ENCODE data around the gene PGM2L1.

PGM2L1 gene

GRCh38 chr11:74398244-74399159 lies at the start of gene PGM2L1:
Gene PGM2L1, minus strand, starts transcription at chr11:74398433. Its CDS starts 272 bp downstream, at chr11:74398161.
- no CpG with 5 or more reads among the region's 71 CpGs for WGBS (ENCODE audit: insufficient coverage, insufficient read length)
- H3K27ac ChIP-seq (ENCODE audit: low read length): no peak within 1 kb of the TSS
- H3K27me3 ChIP-seq (ENCODE audit: control insufficient read depth, insufficient read depth, low read length): no peaks in the 10 kb centered on the region
- DNase-seq (ENCODE audit: low read depth, low spot score): peak; percentile 85
- peak within 1 kb of the TSS; percentile 80 for H3K4me3 ChIP-seq (ENCODE audit: low read length)
- no peaks in the 10 kb centered on the region for H3K4me1 ChIP-seq (ENCODE audit: control insufficient read depth, insufficient read depth, low read length)
- no peaks in the 10 kb centered on the region for H3K36me3 ChIP-seq (ENCODE audit: control insufficient read depth, insufficient read depth, low read length)
- no peaks in the 10 kb centered on the region for H3K9me3 ChIP-seq (ENCODE audit: control insufficient read depth, insufficient read depth, low read length)

GRCh38 chr11:74447720-74448119 lies 49.5 kb upstream of the PGM2L1 start:
- Histone ChIP-seq H3K27ac (ENCODE audit: low read length) (no peak overlapping the region), H3K36me3 (ENCODE audit: control insufficient read depth, insufficient read depth, low read length) (no peaks in the 10 kb centered on the region), H3K9me3 (ENCODE audit: control insufficient read depth, insufficient read depth, low read length) (no peaks in the 10 kb centered on the region), H3K4me3 (ENCODE audit: low read length) (no peak overlapping the region), H3K4me1 (ENCODE audit: control insufficient read depth, insufficient read depth, low read length) (peaks cover 1% of the 10 kb centered on the region; the same call in 1 of the 2 replicates), H3K27me3 (ENCODE audit: control insufficient read depth, insufficient read depth, low read length) (no peaks in the 10 kb centered on the region)
- no peak for DNase-seq (ENCODE audit: low read depth, low spot score)

GRCh38 chr11:74446532-74446938 lies 48.3 kb upstream of the PGM2L1 start:
- Histone ChIP-seq H3K4me3 (ENCODE audit: low read length) (no peak overlapping the region), H3K27me3 (ENCODE audit: control insufficient read depth, insufficient read depth, low read length) (no peaks in the 10 kb centered on the region), H3K9me3 (ENCODE audit: control insufficient read depth, insufficient read depth, low read length) (no peaks in the 10 kb centered on the region), H3K27ac (ENCODE audit: low read length) (no peak overlapping the region), H3K4me1 (ENCODE audit: control insufficient read depth, insufficient read depth, low read length) (peaks cover 1% of the 10 kb centered on the region; the same call in 1 of the 2 replicates), H3K36me3 (ENCODE audit: control insufficient read depth, insufficient read depth, low read length) (no peaks in the 10 kb centered on the region)
- no peak for DNase-seq (ENCODE audit: low read depth, low spot score)
- no CpG with 5 or more reads among the region's 1 CpG for WGBS (ENCODE audit: insufficient coverage, insufficient read length)

GRCh38 chr11:74444173-74444826 lies 46.1 kb upstream of the PGM2L1 start:
- Histone ChIP-seq H3K4me3 (ENCODE audit: low read length) (no peak overlapping the region), H3K27me3 (ENCODE audit: control insufficient read depth, insufficient read depth, low read length) (no peaks in the 10 kb centered on the region), H3K4me1 (ENCODE audit: control insufficient read depth, insufficient read depth, low read length) (peaks cover 1% of the 10 kb centered on the region; the same call in 1 of the 2 replicates), H3K9me3 (ENCODE audit: control insufficient read depth, insufficient read depth, low read length) (no peaks in the 10 kb centered on the region), H3K36me3 (ENCODE audit: control insufficient read depth, insufficient read depth, low read length) (no peaks in the 10 kb centered on the region), H3K27ac (ENCODE audit: low read length) (no peak overlapping the region)
- no peak for DNase-seq (ENCODE audit: low read depth, low spot score)
- WGBS (ENCODE audit: insufficient coverage, insufficient read length): no CpG with 5 or more reads among the region's 9 CpGs

GRCh38 chr11:74443071-74443864 lies 45.0 kb upstream of the PGM2L1 start:
- no peak overlapping the region for H3K4me3 ChIP-seq (ENCODE audit: low read length)
- DNase-seq (ENCODE audit: low read depth, low spot score): no peak
- H3K9me3 ChIP-seq (ENCODE audit: control insufficient read depth, insufficient read depth, low read length): no peaks in the 10 kb centered on the region
- H3K4me1 ChIP-seq (ENCODE audit: control insufficient read depth, insufficient read depth, low read length): peaks cover 1% of the 10 kb centered on the region; the same call in 1 of the 2 replicates
- WGBS (ENCODE audit: insufficient coverage, insufficient read length): no CpG with 5 or more reads among the region's 8 CpGs
- H3K27me3 ChIP-seq (ENCODE audit: control insufficient read depth, insufficient read depth, low read length): no peaks in the 10 kb centered on the region
- no peaks in the 10 kb centered on the region for H3K36me3 ChIP-seq (ENCODE audit: control insufficient read depth, insufficient read depth, low read length)
- no peak overlapping the region for H3K27ac ChIP-seq (ENCODE audit: low read length)

- H3K27ac ChIP-seq (ENCODE audit: low read length): no peak overlapping the region
- H3K27me3 ChIP-seq (ENCODE audit: control insufficient read depth, insufficient read depth, low read length): no peaks in the 10 kb centered on the region
- H3K4me1 ChIP-seq (ENCODE audit: control insufficient read depth, insufficient read depth, low read length): peaks cover 1% of the 10 kb centered on the region; the same call in 1 of the 2 replicates
- no peaks in the 10 kb centered on the region for H3K9me3 ChIP-seq (ENCODE audit: control insufficient read depth, insufficient read depth, low read length)
- WGBS (ENCODE audit: insufficient coverage, insufficient read length): no CpG with 5 or more reads among the region's 3 CpGs
- H3K4me3 ChIP-seq (ENCODE audit: low read length): no peak overlapping the region
- H3K36me3 ChIP-seq (ENCODE audit: control insufficient read depth, insufficient read depth, low read length): no peaks in the 10 kb centered on the region
- no peak for DNase-seq (ENCODE audit: low read depth, low spot score)
Measured at GRCh38 chr11:74442636-74443035, 44.4 kb upstream of the PGM2L1 start.

GRCh38 chr11:74438681-74439080 lies 40.4 kb upstream of the PGM2L1 start:
- H3K4me3 ChIP-seq (ENCODE audit: low read length): no peak overlapping the region
- H3K27me3 ChIP-seq (ENCODE audit: control insufficient read depth, insufficient read depth, low read length): no peaks in the 10 kb centered on the region
- H3K27ac ChIP-seq (ENCODE audit: low read length): no peak overlapping the region
- no peak for DNase-seq (ENCODE audit: low read depth, low spot score)
- 0 out of 2 replicates have a peak, but pooled peaks cover 1% of the 10 kb centered on the region for H3K4me1 ChIP-seq (ENCODE audit: control insufficient read depth, insufficient read depth, low read length)
- no peaks in the 10 kb centered on the region for H3K9me3 ChIP-seq (ENCODE audit: control insufficient read depth, insufficient read depth, low read length)
- no peaks in the 10 kb centered on the region for H3K36me3 ChIP-seq (ENCODE audit: control insufficient read depth, insufficient read depth, low read length)
- WGBS (ENCODE audit: insufficient coverage, insufficient read length): no CpG with 5 or more reads among the region's 1 CpG

- H3K4me1 ChIP-seq (ENCODE audit: control insufficient read depth, insufficient read depth, low read length): no peaks in the 10 kb centered on the region
- no peaks in the 10 kb centered on the region for H3K9me3 ChIP-seq (ENCODE audit: control insufficient read depth, insufficient read depth, low read length)
- no peaks in the 10 kb centered on the region for H3K36me3 ChIP-seq (ENCODE audit: control insufficient read depth, insufficient read depth, low read length)
- no peaks in the 10 kb centered on the region for H3K27me3 ChIP-seq (ENCODE audit: control insufficient read depth, insufficient read depth, low read length)
- WGBS (ENCODE audit: insufficient coverage, insufficient read length): no CpG with 5 or more reads among the region's 1 CpG
- no peak for DNase-seq (ENCODE audit: low read depth, low spot score)
- no peak overlapping the region for H3K27ac ChIP-seq (ENCODE audit: low read length)
- no peak overlapping the region for H3K4me3 ChIP-seq (ENCODE audit: low read length)
Measured at GRCh38 chr11:74437441-74438042, 39.3 kb upstream of the PGM2L1 start.

GRCh38 chr11:74434528-74434927 lies 36.3 kb upstream of the PGM2L1 start:
- H3K27ac ChIP-seq (ENCODE audit: low read length): no peak overlapping the region
- no peaks in the 10 kb centered on the region for H3K4me1 ChIP-seq (ENCODE audit: control insufficient read depth, insufficient read depth, low read length)
- no peaks in the 10 kb centered on the region for H3K27me3 ChIP-seq (ENCODE audit: control insufficient read depth, insufficient read depth, low read length)
- no peak overlapping the region for H3K4me3 ChIP-seq (ENCODE audit: low read length)
- no CpG with 5 or more reads among the region's 7 CpGs for WGBS (ENCODE audit: insufficient coverage, insufficient read length)
- no peaks in the 10 kb centered on the region for H3K36me3 ChIP-seq (ENCODE audit: control insufficient read depth, insufficient read depth, low read length)
- DNase-seq (ENCODE audit: low read depth, low spot score): no peak
- H3K9me3 ChIP-seq (ENCODE audit: control insufficient read depth, insufficient read depth, low read length): no peaks in the 10 kb centered on the region

- no peak for DNase-seq (ENCODE audit: low read depth, low spot score)
- H3K27ac ChIP-seq (ENCODE audit: low read length): no peak overlapping the region
- H3K4me3 ChIP-seq (ENCODE audit: low read length): no peak overlapping the region
- no peaks in the 10 kb centered on the region for H3K9me3 ChIP-seq (ENCODE audit: control insufficient read depth, insufficient read depth, low read length)
- no peaks in the 10 kb centered on the region for H3K27me3 ChIP-seq (ENCODE audit: control insufficient read depth, insufficient read depth, low read length)
- WGBS (ENCODE audit: insufficient coverage, insufficient read length): 100% methylated on average over 1 of the region's 3 CpGs
- H3K4me1 ChIP-seq (ENCODE audit: control insufficient read depth, insufficient read depth, low read length): no peaks in the 10 kb centered on the region
- no peaks in the 10 kb centered on the region for H3K36me3 ChIP-seq (ENCODE audit: control insufficient read depth, insufficient read depth, low read length)
Measured at GRCh38 chr11:74429205-74429604, 31.0 kb upstream of the PGM2L1 start.
